B cell (primary cell): ENCODE measurements around the gene C4BPA. TPM values are rescaled to one million over a fixed set of nuclear protein-coding genes. Genes with fewer than 3 reads are reported as not detected.

Experiments
- ATAC-seq: fragments of 200-7000 bp; cut with Tn5 transposase; one replicate; pipeline ENCODE4 v1.10.0; 2021; ENCODE audit warnings: low read depth, mild to moderate bottlenecking, moderate number of reproducible peaks, moderate library complexity
- CTCF ChIA-PET: fragments of 350-600 bp; sonication (Branson Sonifier 250); formaldehyde crosslinking; loops from one replicate; lab custom pipeline; 2021; ENCODE audit warnings: antibody characterized with exemption, inconsistent platforms; lab: Charles Lee
- POLR2A ChIA-PET: fragments of 350-600 bp; sonication (Branson Sonifier 250); formaldehyde crosslinking; loops from one replicate; lab custom pipeline; 2021; ENCODE audit warnings: antibody characterized with exemption; lab: Charles Lee
- DNase-seq: peaks from one replicate; pipeline ENCODE4 v3.0.0; 2013
- H2AFZ ChIP-seq: 2 replicates; pipeline ENCODE4 v1.6.1; 2012; ENCODE audit warnings: mild to moderate bottlenecking, low read depth, low read length; ENCODE audit not compliant: insufficient read depth, poor library complexity, severe bottlenecking
- H3K27ac ChIP-seq, 2 donors: 1 replicate in 1 of 2; 2 replicates in 1 of 2; pipeline ENCODE4 v1.5.1; 2012 to 2013; ENCODE audit warnings: low read length in 2 of 2, mild to moderate bottlenecking in 2 of 2, moderate library complexity in 1 of 2
- H3K27me3 ChIP-seq, 4 experiments: fragments of 200-600 bp in 1 of 4; sonication (generic) in 1 of 4; replicated peaks in 1 of 4; 1 replicate in 2 of 4; 2 replicates in 2 of 4; pipeline versions ENCODE4 v1.6.1 to v1.7.0; 2013 to 2016; ENCODE audit warnings: low read length in 3 of 4, mild to moderate bottlenecking in 2 of 4, mixed read lengths in 1 of 4, moderate library complexity in 1 of 4; ENCODE audit not compliant: insufficient read depth in 4 of 4, control insufficient read depth in 3 of 4; ENCODE audit errors: control extremely low read depth in 1 of 4
- H3K36me3 ChIP-seq, 2 experiments: replicated peaks in 1 of 2; 1 replicate in 1 of 2; 2 replicates in 1 of 2; pipeline versions ENCODE4 v1.6.1 to v1.7.1; 2013; ENCODE audit warnings: low read length in 1 of 2; ENCODE audit not compliant: insufficient read depth in 2 of 2, control insufficient read depth in 1 of 2; ENCODE audit errors: control extremely low read depth in 1 of 2, extremely low read depth in 1 of 2
- H3K4me1 ChIP-seq, 2 donors: fragments of 200-600 bp in 1 of 2; sonication (generic) in 1 of 2; 1 replicate in 1 of 2; 2 replicates in 1 of 2; pipeline versions ENCODE4 v1.5.1 to v1.6.1; 2013 to 2017; ENCODE audit warnings: low read length in 2 of 2; ENCODE audit not compliant: control insufficient read depth in 2 of 2, insufficient read depth in 2 of 2
- H3K4me2 ChIP-seq: replicated peaks from 2 replicates; pipeline ENCODE3; 2012; ENCODE audit warnings: mild to moderate bottlenecking, low read depth, low read length; ENCODE audit not compliant: poor library complexity, severe bottlenecking
- H3K4me3 ChIP-seq, 5 experiments: fragments of 200-600 bp in 1 of 5; sonication (generic) in 1 of 5; 1 replicate in 3 of 5; 2 replicates in 2 of 5; pipeline versions ENCODE4 v1.5.1 to v1.7.0; 2011 to 2016; ENCODE audit warnings: low read length in 4 of 5, mild to moderate bottlenecking in 4 of 5, low read depth in 2 of 5, control low read depth in 1 of 5, moderate library complexity in 1 of 5; ENCODE audit not compliant: insufficient read depth in 1 of 5; ENCODE audit errors: control extremely low read depth in 1 of 5, extremely low read depth in 1 of 5
- H3K79me2 ChIP-seq: fragments of 200-600 bp; sonication (generic); one replicate; pipeline ENCODE4 v1.6.0; 2016; ENCODE audit warnings: low read length; ENCODE audit not compliant: control insufficient read depth, insufficient read depth
- H3K9ac ChIP-seq: fragments of 200-600 bp; sonication (generic); 2 replicates; pipeline ENCODE4 v1.6.1; 2017; ENCODE audit warnings: mild to moderate bottlenecking, low read length, moderate library complexity
- H3K9me3 ChIP-seq, 3 donors: one replicate each; pipeline versions ENCODE4 v1.6.1 to v1.7.1; 2013; ENCODE audit warnings: low read length in 2 of 3; ENCODE audit not compliant: control insufficient read depth in 2 of 3, insufficient read depth in 1 of 3; ENCODE audit errors: control extremely low read depth in 1 of 3
- H4K20me1 ChIP-seq: 2 replicates; pipeline ENCODE4 v1.6.0; 2012; ENCODE audit warnings: mild to moderate bottlenecking, low read length; ENCODE audit not compliant: insufficient read depth, control insufficient read depth, poor library complexity, severe bottlenecking
- H3K27ac Mint-ChIP-seq: one replicate; pipeline ENCODE4 v1.8.0; 2021; ENCODE audit warnings: mixed read lengths
- H3K27me3 Mint-ChIP-seq: one replicate; pipeline ENCODE4 v1.8.0; 2021; ENCODE audit warnings: mixed read lengths
- H3K4me1 Mint-ChIP-seq: one replicate; pipeline ENCODE4 v1.8.0; 2021; ENCODE audit warnings: mixed read lengths
- H3K4me3 Mint-ChIP-seq: one replicate; pipeline ENCODE4 v1.8.0; 2021; ENCODE audit warnings: mixed read lengths
- H3K9me3 Mint-ChIP-seq: one replicate; pipeline ENCODE4 v1.8.0; 2022; ENCODE audit warnings: mixed read lengths; ENCODE audit not compliant: insufficient read depth
- EZH2 ChIP-seq: IDR thresholded peaks from 2 replicates; pipeline ENCODE4 v1.6.1; 2012; ENCODE audit warnings: borderline replicate concordance, low read depth, mild to moderate bottlenecking, moderate library complexity, low read length; ENCODE audit not compliant: insufficient read depth, poor library complexity, severe bottlenecking
- WGBS: methylation state at CpG from one replicate; pipeline ENCODE4 v1.1.5; 2013; ENCODE audit warnings: missing lambda C conversion rate; ENCODE audit not compliant: insufficient coverage; 5-methylcytosine and 5-hydroxymethylcytosine counted together
- intact Hi-C: fragments of 100-400 bp; cut with micrococcal nuclease; formaldehyde crosslinking; loops from one replicate; pipeline ENCODE4 v1.10.0; 2022
- polyA plus RNA-seq: library from polyadenylated mRNA; depleted of rRNA; stranded (reverse); fragments of >200 nt; gene quantifications from 2 replicates; pipeline ENCODE4 v1.2.3, GENCODE V29; 2012
- total RNA-seq, 2 donors: library from RNA; stranded (reverse); fragments of 120-200 nt in 1 of 2; gene quantifications; 1 replicate in 1 of 2; 2 replicates in 1 of 2; pipeline versions ENCODE4 v1.2.3 to v1.2.4, GENCODE V29; 2013 to 2022
- TF ChIP-seq, protein P1 (sequence below): fragments of 200-600 bp; IDR thresholded peaks from one replicate; pipeline ENCODE4 v1.8.0; 2022; ENCODE audit warnings: antibody characterized with exemption, mild to moderate bottlenecking

The C4BPA gene
- total and polyA plus RNA-seq, 2 donors (not counting 1 experiment from before 2014, with no cell fraction given) = not detected

DNA sequence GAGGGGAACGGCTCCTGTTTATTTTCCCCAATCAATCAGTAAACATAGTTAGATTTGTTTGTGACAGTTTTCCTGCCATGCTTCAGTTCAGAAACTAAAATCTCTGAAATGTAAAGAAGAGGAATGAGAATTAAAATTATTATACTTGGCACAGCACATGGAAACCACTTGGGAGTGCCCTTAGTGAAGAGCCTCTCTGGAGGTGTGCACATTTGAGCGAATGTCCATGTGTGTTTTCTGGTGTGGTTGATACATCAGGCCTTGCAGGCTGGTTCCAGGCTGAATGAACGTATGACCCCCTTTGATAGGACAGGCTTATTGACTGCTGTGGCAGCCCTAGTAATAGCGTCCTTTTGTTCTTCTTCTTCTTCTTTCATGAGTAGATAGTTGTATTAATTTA lies 27.1 kb downstream of the C4BPA start:
- 100% methylated on average over 1 of the region's 4 CpGs for WGBS
- Histone ChIP-seq H4K20me1 (no peaks in the 10 kb centered on the region), H3K4me3 (no peak overlapping the region), H2AFZ (no peak overlapping the region), H3K27me3 (no peaks in the 10 kb centered on the region), H3K36me3 (no peaks in the 10 kb centered on the region), H3K27ac (no peak overlapping the region), H3K4me1 (no peaks in the 10 kb centered on the region), H3K9me3 (peaks cover 7 to 40% (median 11%) of the 10 kb centered on the region in 3 donors), H3K79me2 (no peaks in the 10 kb centered on the region), H3K9ac (no peak overlapping the region), H3K4me2 (no peak overlapping the region)
- DNase-seq (no peak), ATAC-seq (no peak)
- Mint-ChIP-seq H3K27ac (no peak overlapping the region), H3K27me3 (no peaks in the 10 kb centered on the region), H3K9me3 (peaks cover 19% of the 10 kb centered on the region), H3K4me3 (no peak overlapping the region), H3K4me1 (no peaks in the 10 kb centered on the region)
- POLR2A ChIA-PET = no interaction called here
- TF ChIP-seq, protein P1, sequence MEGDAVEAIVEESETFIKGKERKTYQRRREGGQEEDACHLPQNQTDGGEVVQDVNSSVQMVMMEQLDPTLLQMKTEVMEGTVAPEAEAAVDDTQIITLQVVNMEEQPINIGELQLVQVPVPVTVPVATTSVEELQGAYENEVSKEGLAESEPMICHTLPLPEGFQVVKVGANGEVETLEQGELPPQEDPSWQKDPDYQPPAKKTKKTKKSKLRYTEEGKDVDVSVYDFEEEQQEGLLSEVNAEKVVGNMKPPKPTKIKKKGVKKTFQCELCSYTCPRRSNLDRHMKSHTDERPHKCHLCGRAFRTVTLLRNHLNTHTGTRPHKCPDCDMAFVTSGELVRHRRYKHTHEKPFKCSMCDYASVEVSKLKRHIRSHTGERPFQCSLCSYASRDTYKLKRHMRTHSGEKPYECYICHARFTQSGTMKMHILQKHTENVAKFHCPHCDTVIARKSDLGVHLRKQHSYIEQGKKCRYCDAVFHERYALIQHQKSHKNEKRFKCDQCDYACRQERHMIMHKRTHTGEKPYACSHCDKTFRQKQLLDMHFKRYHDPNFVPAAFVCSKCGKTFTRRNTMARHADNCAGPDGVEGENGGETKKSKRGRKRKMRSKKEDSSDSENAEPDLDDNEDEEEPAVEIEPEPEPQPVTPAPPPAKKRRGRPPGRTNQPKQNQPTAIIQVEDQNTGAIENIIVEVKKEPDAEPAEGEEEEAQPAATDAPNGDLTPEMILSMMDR = no peak
- no peak for TF ChIP-seq EZH2
- CTCF ChIA-PET = no interaction called here
- intact Hi-C loops = no loop called here

DNA sequence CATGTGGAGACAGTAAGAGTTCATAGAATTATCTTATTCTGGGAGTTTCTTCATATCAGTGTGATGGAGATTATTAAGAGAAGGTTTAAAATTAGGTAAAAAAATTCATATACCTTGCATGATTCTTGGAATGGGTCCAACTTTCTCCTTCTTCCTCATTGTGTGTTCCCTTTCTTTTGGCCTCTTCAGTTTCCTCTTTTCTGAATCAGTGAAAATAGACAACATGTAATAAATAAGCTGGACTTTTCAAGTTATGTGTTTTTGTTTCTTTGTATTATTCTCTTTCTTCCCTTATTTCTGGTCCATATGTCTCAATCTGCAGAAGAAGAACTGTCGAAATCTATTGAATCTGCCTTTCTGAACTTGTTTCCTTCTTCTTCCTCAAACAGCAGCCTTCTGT lies 30.5 kb downstream of the C4BPA start:
- Mint-ChIP-seq H3K27ac (no peak overlapping the region), H3K27me3 (peaks cover 5% of the 10 kb centered on the region), H3K4me1 (no peaks in the 10 kb centered on the region), H3K9me3 (peaks cover 6% of the 10 kb centered on the region), H3K4me3 (no peak overlapping the region)
- Histone ChIP-seq H3K4me2 (no peak overlapping the region), H3K27me3 (no peaks in the 10 kb centered on the region), H3K9ac (no peak overlapping the region), H3K4me1 (no peaks in the 10 kb centered on the region), H3K9me3 (peaks cover 3 to 14% (median 3%) of the 10 kb centered on the region in 3 donors), H2AFZ (no peak overlapping the region), H3K36me3 (no peaks in the 10 kb centered on the region), H3K27ac (no peak overlapping the region), H3K79me2 (no peaks in the 10 kb centered on the region), H4K20me1 (no peaks in the 10 kb centered on the region), H3K4me3 (no peak overlapping the region)
- POLR2A ChIA-PET = no interaction called here
- no peak for ATAC-seq
- TF ChIP-seq, protein P1 = no peak
- WGBS = no CpG with 5 or more reads among the region's 1 CpG
- intact Hi-C loops = no loop called here
- CTCF ChIA-PET = no interaction called here
- DNase-seq = no peak
